Transverse colon (tissue), 4 donors: ENCODE results near the gene RANBP3L.

Experiments used
- EP300 ChIP-seq: sonication (generic); formaldehyde crosslinking; IDR thresholded peaks from one replicate; pipeline ENCODE4 v1.6.1; 2017; ENCODE audit warnings: antibody characterized with exemption, low read depth
- POLR2A ChIP-seq: fragments of 450-650 bp; IDR thresholded peaks from one replicate; pipeline ENCODE4 v1.6.1; 2016; ENCODE audit warnings: antibody characterized with exemption, mild to moderate bottlenecking, moderate library complexity
- POLR2AphosphoS5 ChIP-seq, 3 donors: sonication (generic); formaldehyde crosslinking; IDR thresholded peaks; one replicate each; pipeline ENCODE4 v1.6.1; 2016; ENCODE audit warnings: antibody characterized with exemption in 3 of 3
- TF ChIP-seq, protein P1 (sequence below), 5 experiments: fragments of 200-600 bp in 3 of 5; fragments of 450-650 bp in 2 of 5; sonication (generic) in 3 of 5; IDR thresholded peaks; 1 replicate in 2 of 5; 2 replicates in 3 of 5; pipeline ENCODE4 v1.5.1; 2016 to 2017; ENCODE audit warnings: antibody characterized with exemption in 5 of 5, inconsistent platforms in 3 of 5, mild to moderate bottlenecking in 2 of 5, moderate library complexity in 1 of 5

DNA sequence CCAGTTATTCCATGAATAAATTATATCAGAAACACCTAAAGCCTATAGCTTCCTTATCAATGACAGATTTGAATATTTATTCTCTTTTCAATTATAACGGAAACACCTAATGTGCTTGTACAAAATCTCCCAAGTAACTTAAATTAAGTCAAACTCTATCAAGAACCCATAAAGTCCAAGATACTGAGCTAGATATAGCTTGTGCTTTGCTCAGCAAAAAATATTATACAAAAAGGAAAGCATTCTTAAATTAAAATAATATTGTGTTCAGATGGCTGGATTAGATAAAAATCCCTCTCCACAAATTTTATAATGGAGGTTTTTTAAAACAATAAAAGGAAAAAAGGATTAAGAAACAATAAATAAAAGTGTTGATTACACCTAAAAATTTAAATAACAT is 83.7 kb downstream of the RANBP3L start:
- TF ChIP-seq, protein P1, sequence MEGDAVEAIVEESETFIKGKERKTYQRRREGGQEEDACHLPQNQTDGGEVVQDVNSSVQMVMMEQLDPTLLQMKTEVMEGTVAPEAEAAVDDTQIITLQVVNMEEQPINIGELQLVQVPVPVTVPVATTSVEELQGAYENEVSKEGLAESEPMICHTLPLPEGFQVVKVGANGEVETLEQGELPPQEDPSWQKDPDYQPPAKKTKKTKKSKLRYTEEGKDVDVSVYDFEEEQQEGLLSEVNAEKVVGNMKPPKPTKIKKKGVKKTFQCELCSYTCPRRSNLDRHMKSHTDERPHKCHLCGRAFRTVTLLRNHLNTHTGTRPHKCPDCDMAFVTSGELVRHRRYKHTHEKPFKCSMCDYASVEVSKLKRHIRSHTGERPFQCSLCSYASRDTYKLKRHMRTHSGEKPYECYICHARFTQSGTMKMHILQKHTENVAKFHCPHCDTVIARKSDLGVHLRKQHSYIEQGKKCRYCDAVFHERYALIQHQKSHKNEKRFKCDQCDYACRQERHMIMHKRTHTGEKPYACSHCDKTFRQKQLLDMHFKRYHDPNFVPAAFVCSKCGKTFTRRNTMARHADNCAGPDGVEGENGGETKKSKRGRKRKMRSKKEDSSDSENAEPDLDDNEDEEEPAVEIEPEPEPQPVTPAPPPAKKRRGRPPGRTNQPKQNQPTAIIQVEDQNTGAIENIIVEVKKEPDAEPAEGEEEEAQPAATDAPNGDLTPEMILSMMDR (IDR thresholded peaks at IDR 0.05) = no peak
- TF ChIP-seq EP300 = no peak
- TF ChIP-seq POLR2A = no peak
- no peak for TF ChIP-seq POLR2AphosphoS5 (IDR thresholded peaks at IDR 0.05)
